Bronchus fibroblast of lung (primary cell): ENCODE data around the gene ABCA5. TPM values are rescaled to one million over a fixed set of nuclear protein-coding genes. Genes with fewer than 3 reads are reported as not detected.

Experiments
- total RNA-seq: library from RNA; depleted of rRNA; stranded (reverse); fragments of >200 nt; gene quantifications from 2 replicates; pipeline ENCODE4 v1.2.3, GENCODE V29; 2015

ABCA5 gene, protein sequence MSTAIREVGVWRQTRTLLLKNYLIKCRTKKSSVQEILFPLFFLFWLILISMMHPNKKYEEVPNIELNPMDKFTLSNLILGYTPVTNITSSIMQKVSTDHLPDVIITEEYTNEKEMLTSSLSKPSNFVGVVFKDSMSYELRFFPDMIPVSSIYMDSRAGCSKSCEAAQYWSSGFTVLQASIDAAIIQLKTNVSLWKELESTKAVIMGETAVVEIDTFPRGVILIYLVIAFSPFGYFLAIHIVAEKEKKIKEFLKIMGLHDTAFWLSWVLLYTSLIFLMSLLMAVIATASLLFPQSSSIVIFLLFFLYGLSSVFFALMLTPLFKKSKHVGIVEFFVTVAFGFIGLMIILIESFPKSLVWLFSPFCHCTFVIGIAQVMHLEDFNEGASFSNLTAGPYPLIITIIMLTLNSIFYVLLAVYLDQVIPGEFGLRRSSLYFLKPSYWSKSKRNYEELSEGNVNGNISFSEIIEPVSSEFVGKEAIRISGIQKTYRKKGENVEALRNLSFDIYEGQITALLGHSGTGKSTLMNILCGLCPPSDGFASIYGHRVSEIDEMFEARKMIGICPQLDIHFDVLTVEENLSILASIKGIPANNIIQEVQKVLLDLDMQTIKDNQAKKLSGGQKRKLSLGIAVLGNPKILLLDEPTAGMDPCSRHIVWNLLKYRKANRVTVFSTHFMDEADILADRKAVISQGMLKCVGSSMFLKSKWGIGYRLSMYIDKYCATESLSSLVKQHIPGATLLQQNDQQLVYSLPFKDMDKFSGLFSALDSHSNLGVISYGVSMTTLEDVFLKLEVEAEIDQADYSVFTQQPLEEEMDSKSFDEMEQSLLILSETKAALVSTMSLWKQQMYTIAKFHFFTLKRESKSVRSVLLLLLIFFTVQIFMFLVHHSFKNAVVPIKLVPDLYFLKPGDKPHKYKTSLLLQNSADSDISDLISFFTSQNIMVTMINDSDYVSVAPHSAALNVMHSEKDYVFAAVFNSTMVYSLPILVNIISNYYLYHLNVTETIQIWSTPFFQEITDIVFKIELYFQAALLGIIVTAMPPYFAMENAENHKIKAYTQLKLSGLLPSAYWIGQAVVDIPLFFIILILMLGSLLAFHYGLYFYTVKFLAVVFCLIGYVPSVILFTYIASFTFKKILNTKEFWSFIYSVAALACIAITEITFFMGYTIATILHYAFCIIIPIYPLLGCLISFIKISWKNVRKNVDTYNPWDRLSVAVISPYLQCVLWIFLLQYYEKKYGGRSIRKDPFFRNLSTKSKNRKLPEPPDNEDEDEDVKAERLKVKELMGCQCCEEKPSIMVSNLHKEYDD (N-terminal part only)
- total RNA-seq = 2.1 and 3.9 TPM in 2 replicates

DNA sequence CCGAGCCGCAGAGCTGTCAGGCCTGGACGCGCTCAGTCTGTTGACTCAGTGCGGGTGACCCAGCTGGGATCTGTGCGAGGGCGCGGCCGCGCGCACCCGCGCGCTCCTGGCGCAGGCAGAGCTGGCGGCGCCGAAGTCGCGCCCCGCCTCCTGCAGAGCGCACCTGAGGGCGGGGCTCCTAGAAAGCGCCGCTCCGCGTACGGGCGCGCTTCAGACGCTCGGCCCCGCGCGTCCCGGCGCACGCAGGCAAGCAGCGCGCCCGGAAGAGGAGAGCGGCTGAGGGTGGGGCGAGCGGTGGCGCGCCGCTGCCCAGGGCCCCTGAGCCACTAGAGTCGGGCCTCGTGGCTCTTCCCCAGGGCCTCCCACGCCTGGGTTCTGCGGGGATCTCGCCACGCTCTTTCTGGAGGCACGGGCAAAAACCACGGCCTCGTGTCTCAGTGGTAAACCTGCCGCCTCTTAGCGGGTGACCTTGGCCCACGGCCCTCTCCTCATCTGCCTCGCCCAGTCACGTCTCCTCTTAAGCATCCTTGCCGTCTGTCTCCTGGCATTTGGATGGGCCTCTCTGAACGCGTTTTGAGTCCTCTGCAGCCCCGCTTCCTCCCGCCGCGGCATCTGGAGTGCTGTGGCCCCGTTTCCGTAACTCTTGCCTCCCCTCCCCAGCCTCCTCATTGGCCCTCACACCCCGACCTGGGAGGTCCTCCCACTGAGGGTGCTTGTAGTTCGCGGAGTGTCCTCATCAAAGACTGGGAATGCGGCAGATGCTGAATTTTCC, at the start of gene ABCA5:
Gene ABCA5, minus strand, starts transcription at position 74 of the 772 bp plus-strand sequence. CDS start 12,718 bp downstream, outside the sequence.

GRCh38 chr17:69228576-69228975, 98.4 kb downstream of the ABCA5 start, which contains the start of gene ABCA10:
Gene ABCA10 (minus strand): TSS chr17:69228824. CDS start chr17:69225358, 3,466 bp downstream.

Other genes starting within 250 kb of the ABCA5 start
- 0.74 and 0.84 TPM in 2 replicates for gene ABCA6, start 185.2 kb downstream of the ABCA5 start, total RNA-seq
- under 0.01 TPM in 2 replicates for gene ABCA10, start 98.3 kb downstream of the ABCA5 start, total RNA-seq
- gene MAP2K6, start 87.6 kb upstream of the ABCA5 start, total RNA-seq = 2.9 and 4.5 TPM in 2 replicates